ENCODE results near the gene DUSP21.

The DUSP21 gene

DNA sequence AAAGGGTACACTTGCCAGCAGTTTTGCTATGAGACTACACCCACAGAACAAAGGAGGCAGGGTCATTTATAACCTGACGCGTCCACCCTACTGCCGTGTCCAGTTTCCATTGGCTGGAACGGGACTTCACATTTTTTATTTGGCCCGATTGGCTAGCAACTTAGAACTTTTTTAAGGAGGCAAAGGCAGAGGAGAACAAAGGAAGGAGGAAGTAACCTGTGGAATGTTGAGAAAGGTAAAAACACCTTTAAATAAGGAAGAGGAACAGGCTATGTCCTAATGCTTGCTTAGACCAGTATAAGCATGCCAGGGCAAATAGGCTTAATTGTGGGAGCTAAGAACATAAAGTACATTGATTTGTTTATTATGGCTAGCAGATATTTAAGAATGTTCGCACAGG, 47.8 kb downstream of the DUSP21 start:
- Mint-ChIP-seq H3K27me3 (no peaks in the 10 kb centered on the region), H3K4me1 (ENCODE audit: low read depth) (peaks cover 60% of the 10 kb centered on the region), H3K36me3 (ENCODE audit: low read depth) (peaks cover 45% of the 10 kb centered on the region), H3K4me3 (no peak overlapping the region), H3K27ac (no peak overlapping the region), H3K9me3 (peaks cover 17% of the 10 kb centered on the region)
- DNase-seq = no peak
